GM19035 (cell line): Measurements from ENCODE around the gene PRMT7.
A peak's percentile ranks its signal among the peaks of the same experiment; 100 is the strongest.

Source experiments
- ATAC-seq: cut with Tn5 transposase; IDR thresholded peaks from one replicate; pipeline ENCODE4 v1.9.1; 2021; ENCODE audit not compliant: unreplicated experiment

The PRMT7 gene, protein sequence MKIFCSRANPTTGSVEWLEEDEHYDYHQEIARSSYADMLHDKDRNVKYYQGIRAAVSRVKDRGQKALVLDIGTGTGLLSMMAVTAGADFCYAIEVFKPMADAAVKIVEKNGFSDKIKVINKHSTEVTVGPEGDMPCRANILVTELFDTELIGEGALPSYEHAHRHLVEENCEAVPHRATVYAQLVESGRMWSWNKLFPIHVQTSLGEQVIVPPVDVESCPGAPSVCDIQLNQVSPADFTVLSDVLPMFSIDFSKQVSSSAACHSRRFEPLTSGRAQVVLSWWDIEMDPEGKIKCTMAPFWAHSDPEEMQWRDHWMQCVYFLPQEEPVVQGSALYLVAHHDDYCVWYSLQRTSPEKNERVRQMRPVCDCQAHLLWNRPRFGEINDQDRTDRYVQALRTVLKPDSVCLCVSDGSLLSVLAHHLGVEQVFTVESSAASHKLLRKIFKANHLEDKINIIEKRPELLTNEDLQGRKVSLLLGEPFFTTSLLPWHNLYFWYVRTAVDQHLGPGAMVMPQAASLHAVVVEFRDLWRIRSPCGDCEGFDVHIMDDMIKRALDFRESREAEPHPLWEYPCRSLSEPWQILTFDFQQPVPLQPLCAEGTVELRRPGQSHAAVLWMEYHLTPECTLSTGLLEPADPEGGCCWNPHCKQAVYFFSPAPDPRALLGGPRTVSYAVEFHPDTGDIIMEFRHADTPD

DNA sequence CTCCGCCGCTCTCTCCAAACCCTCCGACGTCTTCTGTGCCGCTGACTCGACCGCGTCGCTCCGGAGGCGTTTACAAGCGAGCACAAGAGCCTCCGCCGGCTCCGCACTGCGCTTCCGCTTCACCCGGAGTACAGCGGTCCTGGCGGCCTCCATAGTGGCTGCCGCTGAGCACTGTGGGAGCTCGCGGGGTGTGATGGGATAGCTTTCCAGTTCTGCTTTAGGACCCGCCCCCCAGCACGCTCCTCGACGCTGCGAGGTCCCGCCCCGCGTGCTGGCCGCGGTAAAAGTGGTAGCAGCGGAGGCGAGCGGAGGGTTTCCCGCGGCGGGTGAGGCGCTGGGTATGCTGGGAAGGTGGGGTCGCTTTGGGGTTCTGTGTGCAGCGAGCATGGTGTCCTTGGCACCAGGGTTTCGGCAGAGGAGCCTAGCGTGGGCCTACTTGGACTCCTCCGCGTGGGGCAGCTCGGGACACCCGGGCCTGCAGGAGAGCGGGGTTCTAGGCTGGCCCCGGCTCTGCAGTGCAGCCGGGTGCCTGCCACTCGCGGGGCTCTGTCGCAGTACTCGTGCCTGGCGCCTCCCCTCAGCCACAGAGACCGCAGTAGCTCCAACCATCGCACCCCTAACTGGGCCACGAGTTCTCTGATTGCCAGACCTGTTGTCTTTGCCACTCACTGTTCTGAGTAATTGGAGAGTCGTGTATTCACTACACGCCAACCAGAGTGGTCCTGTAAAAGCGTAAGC is at the start of gene PRMT7, which contains the start of gene SLC7A6OS:
Gene PRMT7 (plus strand): TSS at position 246 of the 738 bp plus-strand sequence. CDS start 4,961 bp downstream, outside the sequence.
Gene SLC7A6OS (minus strand): TSS at position 173 of the 738 bp plus-strand sequence. CDS start 20 bp downstream, at position 153.
- peak; percentile 97 for ATAC-seq

DNA sequence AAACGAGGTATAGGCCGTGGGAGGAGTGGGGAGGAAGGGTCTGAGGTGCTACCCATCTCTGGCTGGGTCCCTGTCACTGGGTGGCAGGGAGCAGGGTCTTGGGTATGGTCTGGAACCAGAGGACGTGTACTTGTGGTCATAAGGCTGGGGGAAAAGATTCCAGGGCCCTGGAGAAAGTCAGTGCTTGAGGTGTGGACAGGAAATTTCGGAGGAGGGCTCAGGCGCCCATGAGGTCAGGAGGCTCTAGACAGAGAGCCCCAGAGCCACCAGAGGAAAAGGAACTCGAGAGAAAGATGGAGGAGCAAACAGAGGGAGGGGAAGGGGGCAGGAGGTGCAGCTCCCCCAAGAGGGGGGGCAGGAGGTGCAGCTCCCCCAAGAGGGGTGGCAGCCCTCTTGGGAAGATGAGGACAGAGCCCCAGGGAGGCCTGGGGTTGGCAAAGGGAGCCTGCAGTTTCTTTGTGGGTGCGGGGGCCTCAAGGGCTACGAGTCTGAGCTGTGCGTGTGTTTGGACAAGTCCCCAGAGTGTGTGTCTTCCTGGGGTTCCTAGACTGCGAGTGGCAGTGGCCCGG is 47.2 kb upstream of the PRMT7 start:
- ATAC-seq = no peak

DNA sequence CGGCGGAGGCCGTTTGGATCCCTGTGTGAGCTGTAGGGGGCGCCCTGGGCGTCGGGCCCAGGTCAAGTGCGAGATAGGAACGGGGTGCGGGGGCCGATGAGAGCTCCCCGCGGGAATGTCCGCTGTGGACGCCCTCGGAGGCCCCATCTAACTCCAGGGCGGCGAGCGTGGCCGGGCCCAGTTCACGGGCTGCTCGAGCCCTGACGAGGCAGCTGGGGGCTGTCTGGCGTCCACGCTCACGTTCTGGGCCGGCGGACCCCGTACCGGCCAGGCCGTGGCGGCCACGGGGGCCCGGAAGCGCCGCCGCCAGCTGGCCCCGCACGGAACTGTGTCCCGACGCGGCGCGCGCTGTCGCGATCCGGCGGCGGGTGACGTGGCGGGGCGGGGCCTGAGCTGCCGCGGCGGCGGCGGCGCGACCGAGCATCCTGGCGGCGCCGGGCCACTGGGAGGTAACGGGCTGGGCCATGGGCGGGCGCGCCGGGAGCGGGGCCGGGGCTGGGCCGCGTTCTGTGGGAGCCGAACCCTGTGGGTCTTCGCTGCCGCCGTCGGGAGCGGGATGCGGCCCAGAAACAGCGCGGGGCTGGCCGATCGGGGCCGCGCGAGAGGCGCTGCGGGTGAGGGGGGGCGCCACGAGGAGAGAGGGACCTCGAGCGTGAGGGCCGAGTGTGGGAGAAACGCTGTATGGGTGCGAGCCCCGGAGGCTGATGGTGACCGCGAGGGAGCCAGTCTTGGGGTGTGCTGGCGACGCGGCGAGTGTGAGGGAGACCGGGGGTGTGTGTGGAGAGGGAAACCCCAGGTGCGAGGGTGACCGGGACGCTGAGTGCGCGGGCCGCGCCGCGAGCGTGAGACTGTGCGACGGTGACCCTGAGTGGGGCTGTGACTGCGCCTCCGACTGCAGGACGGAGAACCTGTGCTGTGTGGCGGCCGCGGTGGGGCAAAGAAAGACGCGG is 46.4 kb upstream of the PRMT7 start, which contains the start of gene SLC7A6:
Gene SLC7A6 (plus strand): TSS at position 399 of the 950 bp plus-strand sequence. CDS start 10,201 bp downstream, outside the sequence.
- ATAC-seq = peak; percentile 67

DNA sequence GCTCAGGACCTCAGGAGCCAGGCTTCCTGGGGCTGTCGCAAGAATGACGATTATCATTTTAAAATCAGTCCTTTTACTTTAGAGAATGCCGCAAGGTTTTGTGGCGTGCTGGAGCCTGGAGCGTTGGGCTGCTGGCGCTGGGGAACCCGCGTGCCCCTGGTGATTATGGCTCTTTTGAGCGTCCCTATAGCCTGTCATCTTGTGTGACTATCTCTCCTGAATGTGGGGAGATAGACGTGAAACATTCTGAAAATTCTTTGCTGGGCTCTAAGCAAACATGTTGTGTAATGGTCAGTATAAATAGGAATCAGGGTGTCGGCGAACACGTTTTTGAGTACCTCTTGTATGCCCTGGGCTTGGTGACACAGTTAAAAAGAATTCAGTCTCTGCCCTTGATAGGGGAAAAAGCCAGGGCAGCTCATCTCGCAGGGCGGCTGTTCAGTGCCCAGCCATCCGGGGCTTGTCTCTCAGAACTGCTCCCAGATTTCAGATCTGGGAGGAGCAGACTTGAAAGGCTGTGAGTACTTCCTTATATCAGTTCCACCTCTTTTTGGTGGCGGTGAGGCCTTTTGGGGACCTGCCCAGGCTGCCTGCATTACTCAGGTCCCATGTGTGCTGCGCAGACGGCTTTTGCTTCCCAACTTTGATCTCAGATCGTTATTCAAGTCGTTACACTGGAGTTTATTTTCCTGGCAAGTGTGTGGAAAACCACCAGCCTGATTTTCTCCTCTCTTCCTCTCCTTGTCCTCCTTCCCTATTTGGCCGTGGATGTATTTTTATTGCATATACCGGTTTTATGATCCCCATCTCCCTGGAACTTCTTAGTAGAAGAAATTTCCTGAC is 45.5 kb upstream of the PRMT7 start:
- ATAC-seq = peak; percentile 9

DNA sequence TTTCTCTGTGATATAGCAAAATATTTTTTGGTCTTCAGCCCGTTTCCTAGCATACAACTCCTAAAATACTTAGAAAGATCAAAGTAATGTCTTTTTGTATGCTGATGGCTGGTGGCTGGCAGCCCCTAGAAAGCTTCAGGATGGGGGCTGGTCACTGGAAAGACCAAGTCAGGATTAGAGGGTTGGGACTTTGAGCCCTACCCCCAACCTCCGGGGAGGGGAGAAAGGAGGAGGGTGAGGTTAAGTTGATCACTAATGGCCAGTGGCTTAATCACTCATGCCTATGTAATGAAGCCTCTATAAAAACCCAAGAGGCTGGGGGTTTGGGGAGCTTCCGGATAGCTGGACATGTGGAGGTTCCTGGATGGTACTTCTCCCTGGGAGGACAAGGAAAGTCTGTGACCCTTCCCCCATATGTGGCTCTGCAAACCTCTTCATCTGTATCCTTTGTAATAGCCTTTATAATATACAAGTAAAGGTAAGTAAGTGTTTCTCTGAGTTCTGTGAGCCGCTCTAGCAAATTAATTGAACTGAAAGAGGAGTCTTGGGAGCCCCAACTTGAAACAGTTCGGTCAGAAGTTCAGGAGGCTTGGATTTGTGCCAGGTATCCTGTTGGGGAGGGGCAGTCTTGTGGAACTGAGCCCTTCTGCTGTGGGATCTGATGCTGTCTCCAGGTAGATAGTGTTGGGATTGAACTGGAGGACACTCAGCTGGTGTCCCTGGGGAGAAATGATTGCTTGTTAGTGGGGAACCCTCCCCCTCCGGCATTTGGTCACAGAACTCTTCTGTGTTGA is 43.0 kb upstream of the PRMT7 start:
- ATAC-seq = no peak

DNA sequence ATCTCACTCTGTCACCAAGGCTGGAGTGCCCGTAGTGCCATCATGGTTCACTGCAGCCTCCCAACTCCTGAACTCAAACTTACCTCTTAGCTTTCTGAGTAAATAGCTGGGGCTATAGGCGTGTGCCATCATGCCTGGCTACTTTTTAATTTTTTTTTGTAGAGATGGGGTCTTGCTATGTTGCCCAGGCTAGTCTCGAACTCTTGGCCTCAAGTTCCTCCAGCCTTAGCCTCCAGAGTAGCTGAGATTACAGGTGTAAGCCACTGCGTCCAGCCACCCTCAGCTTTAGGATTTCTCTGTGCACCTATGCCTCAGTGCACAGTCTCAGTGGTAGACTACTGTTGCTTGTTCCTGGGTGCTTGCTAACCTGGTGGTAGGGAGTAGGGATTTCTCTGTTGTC is 41.0 kb upstream of the PRMT7 start:
- no peak for ATAC-seq

DNA sequence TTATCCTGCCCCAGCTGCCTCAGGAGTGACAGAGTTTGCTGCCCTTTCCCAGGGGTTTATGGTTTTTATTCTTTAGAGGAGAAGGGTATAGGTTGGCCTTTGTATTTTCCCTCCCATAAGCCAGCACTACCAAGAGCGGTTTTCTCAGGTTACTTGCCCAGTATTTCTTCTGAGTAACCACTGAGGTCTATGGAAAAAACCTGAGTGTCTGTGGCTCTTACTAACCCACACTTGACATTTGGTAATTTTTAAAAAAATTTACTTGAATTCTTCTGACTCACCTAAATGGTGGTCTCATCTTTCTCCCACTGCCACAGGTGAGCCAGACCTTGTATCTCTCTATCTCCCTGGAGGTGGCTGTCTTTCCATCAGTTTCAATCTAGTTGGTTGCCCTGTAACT is 40.5 kb upstream of the PRMT7 start:
- no peak for ATAC-seq

DNA sequence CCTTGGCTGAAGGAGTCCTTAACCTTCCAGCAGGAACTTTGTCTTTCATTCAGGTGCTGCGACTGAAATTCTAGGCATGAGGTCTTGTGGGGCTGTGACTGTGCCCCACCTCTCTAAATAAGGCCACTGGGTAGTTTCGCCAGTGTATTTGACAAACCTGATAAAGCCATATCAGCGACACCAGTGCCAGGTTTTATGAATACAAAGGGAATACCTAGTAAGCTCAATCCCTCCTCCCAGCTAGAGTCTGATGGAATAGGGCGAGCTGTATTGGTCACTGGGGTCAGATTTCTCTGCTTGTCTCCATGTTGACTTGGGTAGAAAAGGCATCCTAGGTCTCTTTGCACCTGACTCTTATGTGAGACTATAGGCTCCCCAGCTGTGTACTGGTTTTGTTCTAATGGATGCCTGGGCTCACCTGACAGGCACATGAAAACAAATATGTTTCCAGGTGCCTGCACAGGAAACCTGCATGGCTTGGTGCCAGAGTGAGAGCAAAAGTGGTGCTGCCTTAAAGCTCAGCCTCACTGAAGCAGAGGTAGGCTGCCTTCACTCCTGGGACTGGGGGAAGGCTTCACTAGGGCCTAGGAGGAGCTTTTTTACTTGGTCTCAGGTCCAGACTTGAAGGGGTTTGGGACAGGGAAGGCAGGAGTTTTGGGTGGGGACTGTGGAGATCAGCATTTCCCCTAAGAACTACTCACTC is 38.2 kb upstream of the PRMT7 start:
- no peak for ATAC-seq

DNA sequence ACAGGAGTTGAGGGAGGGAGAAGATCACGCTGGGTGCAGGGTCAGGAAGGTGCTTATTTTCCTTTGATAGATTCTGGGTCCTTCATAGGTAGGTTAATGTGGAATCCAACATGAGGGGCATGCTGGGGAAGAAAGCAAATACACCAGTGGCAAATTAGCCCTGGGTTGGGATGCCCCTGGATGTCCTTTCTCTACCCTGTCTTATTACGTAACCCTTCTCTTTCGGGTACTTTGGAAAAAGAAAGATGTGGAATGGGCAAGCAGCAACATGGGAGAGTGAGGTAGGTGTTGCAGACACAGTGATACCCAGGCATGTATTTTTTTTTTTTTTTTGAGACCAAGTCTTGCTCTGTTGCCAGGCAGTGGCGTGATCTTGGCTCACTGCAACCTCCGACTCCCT is 37.4 kb upstream of the PRMT7 start:
- no peak for ATAC-seq

DNA sequence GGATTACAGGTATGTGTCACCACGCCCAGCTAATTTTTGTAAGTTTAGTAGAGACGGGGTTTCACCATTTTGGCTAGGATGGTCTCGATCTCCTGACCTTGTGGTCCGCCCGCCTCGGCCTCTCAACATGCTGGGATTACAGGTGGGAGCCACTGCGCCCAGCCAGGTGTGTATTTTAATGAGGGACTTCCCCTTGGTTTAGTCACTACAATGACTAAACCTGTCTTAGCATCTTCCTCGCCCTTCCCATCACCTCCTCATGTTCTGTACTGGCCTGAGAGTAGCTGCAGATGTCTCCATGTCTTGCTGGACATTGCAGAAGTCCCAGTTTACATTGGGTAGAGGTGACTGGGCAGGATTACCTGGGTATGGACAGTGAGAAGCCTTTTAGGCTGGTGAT is 36.9 kb upstream of the PRMT7 start:
- no peak for ATAC-seq

DNA sequence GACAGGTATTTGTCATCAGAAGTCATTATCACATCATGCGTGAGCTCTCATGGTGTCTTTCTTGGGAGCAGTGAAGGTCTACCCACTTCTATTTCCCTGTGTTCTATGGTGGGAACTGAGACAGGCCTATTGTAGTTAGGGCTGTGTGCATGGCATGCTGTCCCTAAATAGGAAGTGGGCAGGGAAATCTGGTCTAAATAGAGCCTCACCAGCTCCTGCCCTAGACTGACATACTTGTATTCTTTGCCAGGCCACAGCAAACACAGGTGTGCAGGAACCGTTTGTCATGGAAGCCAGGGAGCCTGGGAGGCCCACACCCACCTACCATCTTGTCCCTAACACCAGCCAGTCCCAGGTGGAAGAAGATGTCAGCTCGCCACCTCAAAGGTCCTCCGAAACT is 36.4 kb upstream of the PRMT7 start:
- ATAC-seq = no peak

DNA sequence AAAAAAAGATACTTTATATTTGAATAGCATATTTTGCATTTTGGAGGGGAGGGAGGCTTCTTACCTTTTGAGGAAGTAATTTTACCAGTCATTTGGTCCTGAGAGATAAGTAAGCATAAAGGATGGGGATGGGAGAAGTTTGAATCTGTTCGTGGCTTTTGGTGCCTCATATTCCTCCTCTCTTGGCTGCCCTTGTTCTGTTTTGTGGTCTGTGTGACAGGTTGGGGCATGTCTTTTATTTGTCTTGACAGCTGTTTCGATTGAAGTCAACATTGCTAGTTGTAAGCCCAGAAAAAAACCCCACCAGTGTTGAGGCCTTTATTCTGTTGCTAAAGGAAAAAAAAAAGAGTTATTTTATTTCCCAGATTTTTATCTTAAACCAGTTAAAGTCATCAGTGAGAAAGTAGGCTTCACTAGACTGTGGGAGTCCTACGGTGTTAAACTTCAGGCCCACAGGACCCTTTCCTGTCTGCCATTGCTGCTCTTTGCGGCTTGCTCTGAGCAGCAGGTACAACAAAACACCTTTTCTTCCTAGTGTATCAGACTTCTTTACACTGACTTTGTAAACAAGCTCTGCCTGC is 35.1 kb upstream of the PRMT7 start:
- peak; percentile 71 for ATAC-seq

DNA sequence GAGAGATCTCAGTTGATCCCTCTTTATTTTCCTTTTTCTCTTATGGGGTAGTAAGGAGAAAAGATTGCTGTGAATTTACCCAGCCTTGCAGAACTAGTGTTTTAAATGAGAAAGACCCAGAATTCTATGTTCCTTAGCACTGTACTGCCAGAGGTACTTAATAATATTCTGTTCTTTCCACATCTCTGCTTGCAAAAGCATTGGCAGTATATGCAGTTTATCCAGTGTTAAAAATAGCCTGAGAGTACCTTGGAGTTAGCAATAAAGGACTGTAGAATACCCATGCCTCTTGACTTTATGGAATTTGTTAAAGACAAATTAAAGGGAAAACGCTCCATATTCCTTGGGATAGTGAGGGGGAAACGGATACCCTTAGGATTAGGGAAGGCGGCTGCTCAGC is 34.6 kb upstream of the PRMT7 start:
- no peak for ATAC-seq

DNA sequence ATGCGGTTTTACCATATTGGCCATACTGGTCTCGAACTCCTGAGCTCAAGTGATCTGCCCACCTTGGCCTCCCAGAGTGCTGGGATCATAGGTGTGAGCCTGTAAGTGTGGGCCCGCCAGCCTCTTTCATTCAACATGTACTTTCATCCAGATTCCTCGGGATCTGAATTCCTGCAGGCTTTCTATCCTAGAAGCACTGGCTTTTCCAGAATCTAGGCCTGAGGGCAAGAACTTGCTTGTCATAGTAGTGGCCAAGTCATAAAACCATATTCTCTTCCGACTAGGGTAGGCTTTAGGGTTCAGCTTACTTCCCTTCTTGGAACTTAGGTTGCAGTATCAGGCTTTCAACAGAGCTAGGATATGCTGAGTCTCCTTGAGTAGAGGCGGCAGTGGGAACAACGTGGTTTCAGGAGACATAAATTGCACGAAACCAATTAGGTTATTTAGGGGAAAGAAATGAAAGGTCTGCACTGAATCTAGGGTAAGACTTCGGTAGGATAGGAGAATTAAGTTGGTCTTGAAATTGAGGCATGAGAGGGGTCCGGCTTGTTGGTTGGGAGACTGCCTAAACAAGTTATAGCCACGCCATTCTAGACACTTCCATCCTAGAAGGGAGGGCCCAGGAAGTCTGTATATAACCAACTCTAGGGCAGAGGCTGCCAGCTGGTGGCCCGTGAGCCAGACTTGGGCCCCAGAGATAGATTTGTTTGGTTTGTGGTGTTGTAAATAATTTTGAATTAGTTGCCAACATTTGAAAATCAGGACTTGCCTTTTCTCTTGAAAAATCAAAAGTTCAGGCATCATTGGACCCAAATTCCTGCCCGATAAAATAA is 30.9 kb upstream of the PRMT7 start:
- no peak for ATAC-seq

DNA sequence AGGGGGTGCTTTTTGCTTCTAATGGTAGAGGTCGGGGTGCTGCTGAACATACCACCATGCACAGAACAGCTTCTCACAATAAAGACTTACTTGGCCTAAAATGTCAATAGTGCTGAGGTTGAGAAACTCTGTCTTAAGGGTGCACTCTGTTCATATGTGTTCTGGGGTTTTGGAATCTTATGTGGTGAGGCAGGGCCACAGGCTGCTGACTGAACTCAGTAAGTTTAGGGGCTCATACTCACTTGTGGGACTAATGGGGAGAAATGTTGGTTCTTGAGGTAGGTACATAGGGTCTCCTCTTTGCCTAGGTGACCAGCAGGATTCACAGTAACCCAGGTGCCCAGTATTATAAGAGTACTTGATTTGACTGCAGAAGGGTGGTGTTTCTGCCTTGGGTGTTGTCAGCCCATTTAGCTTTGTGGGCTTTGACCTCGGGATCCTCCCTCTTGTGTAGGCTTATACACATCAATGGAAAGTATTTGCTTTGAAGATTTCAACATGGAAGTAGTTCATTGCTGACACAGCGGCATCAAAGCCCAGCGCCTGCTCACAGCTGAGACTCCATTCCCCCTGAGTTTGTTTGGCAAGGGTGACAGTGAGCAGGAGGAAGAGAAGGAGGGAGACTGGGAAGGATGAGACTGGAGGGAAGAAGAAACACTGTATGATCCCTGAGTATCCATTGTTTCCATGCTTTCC is 29.3 kb upstream of the PRMT7 start:
- no peak for ATAC-seq

DNA sequence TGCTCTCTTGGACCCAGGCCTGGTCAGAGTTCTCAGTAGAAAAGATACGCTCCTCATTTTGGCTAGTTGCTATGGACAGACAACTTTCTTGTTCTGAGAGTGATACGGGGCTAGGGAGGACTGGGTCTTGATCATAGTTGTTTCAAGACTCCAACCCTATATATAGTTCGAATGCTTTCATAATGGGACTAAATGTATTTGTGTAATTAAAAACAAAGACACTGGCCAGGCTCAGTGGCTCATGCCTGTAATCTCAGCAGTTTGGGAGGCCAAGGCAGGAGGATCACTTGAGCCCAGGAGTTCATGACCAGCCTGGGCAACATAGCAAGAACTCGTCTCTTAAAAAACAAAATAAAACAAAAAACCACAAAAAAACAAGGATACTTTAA is 28.8 kb upstream of the PRMT7 start:
- ATAC-seq = no peak
